ENCODE data around the gene TGM2. TPM values are rescaled to one million over a fixed set of nuclear protein-coding genes. Genes with fewer than 3 reads are reported as not detected.

TGM2 gene
- total and polyA plus RNA-seq, 2 donors (not counting 3 experiments of a cell fraction or from before 2014, with no cell fraction given): 861 to 868 TPM

- Histone ChIP-seq H2AFZ (ENCODE audit: low read depth, low read length) (peak overlapping the region; percentile 65), H3K9me3 (replicated peaks; ENCODE audit: control insufficient read depth, insufficient read depth, low read length) (no peaks in the 10 kb centered on the region), H3K27ac (ENCODE audit: insufficient read depth, low read depth, low read length) (no peak overlapping the region), H3K4me1 (ENCODE audit: control insufficient read depth, extremely low read depth, insufficient read depth, low read length) (peaks cover 31% of the 10 kb centered on the region), H3K27me3 (ENCODE audit: control insufficient read depth in 2 of 2, insufficient read depth in 2 of 2, low read length in 2 of 2) (no peaks in the 10 kb centered on the region), H3K4me2 (ENCODE audit: insufficient read depth, low read length) (peak overlapping the region; percentile 47), H3K4me3 (replicated peaks in 1 of 3; ENCODE audit: insufficient read depth in 1 of 3, low read depth in 1 of 3, low read length in 3 of 3) (no peak overlapping the region), H3K79me2 (ENCODE audit: control insufficient read depth, insufficient read depth, low read length) (no peaks in the 10 kb centered on the region), H4K20me1 (replicated peaks; ENCODE audit: control insufficient read depth, extremely low read depth, insufficient read depth, low read length) (no peaks in the 10 kb centered on the region), H3K36me3 (ENCODE audit: control insufficient read depth in 2 of 2, extremely low read depth in 1 of 2, insufficient read depth in 2 of 2, low read length in 2 of 2) (no peaks in the 10 kb centered on the region), H3K9ac (replicated peaks; ENCODE audit: extremely low read depth, insufficient read depth, low read length) (no peak overlapping the region), H3K9me1 (replicated peaks; ENCODE audit: control insufficient read depth, extremely low read depth, insufficient read depth, low read length) (no peaks in the 10 kb centered on the region)
- FAIRE-seq: peak; percentile 74
- CTCF ChIA-PET: interaction anchor here (0.7 to 8.8 kb wide), 15 partner anchors 11 to 235 kb away, joined by 3 to 156 read pairs (median 4); no protein-coding TSS in a partner anchor
- TF ChIP-seq POLR2AphosphoS5 (IDR thresholded peaks at IDR 0.05; ENCODE audit: insufficient read depth, low read depth, low read length) (peak; percentile 61), MYC (IDR thresholded peaks at IDR 0.05; ENCODE audit: low read depth, low read length) (no peak), FOS (IDR thresholded peaks at IDR 0.05; ENCODE audit: borderline replicate concordance, insufficient read depth, low read length) (peak; percentile 74)
- BruUV-seq (replicated peaks): no TSS peak
- intact Hi-C loops (cut with micrococcal nuclease) (no loop called here), dilution Hi-C loops (cut with MboI; ENCODE audit: extremely low pct_ligation_motif_present, low sequenced_read_pairs) (no loop called here)
- peak; percentile 71 for DNase-seq (ENCODE audit: low read depth, low spot score)
- POLR2A ChIA-PET: no interaction called here
These were observed 8.4 kb upstream of the TGM2 start for GRCh38 chr20:38173237-38174156.

GRCh38 chr20:38172408-38172807 is 7.3 kb upstream of the TGM2 start:
- no TSS peak for BruUV-seq (replicated peaks)
- intact Hi-C loops (cut with micrococcal nuclease): no loop called here

More at GRCh38 chr20:38172408-38172807, 7.3 kb upstream of the TGM2 start:
- TF ChIP-seq JUN (IDR thresholded peaks at IDR 0.05; ENCODE audit: borderline replicate concordance, insufficient read depth, insufficient read length, low read depth): no peak
- no peak for TF ChIP-seq EZH2 (IDR thresholded peaks at IDR 0.05; ENCODE audit: borderline replicate concordance, low read depth, low read length, severe bottlenecking)
- no peak for TF ChIP-seq CTCF (IDR thresholded peaks at IDR 0.05; ENCODE audit: extremely low read depth in 1 of 2, insufficient read depth in 1 of 2, low read depth in 1 of 2, low read length in 2 of 2)
- TF ChIP-seq FOS (IDR thresholded peaks at IDR 0.05; ENCODE audit: borderline replicate concordance, insufficient read depth, low read length): no peak
- no peak for TF ChIP-seq GATA2 (IDR thresholded peaks at IDR 0.05; ENCODE audit: insufficient read depth, insufficient read length, low read depth, low read length)
- TF ChIP-seq MAX (IDR thresholded peaks at IDR 0.05; ENCODE audit: insufficient read depth, insufficient read length): no peak
- TF ChIP-seq POLR2AphosphoS5 (IDR thresholded peaks at IDR 0.05; ENCODE audit: insufficient read depth, low read depth, low read length): no peak
- no peak for TF ChIP-seq POLR2A (IDR thresholded peaks at IDR 0.05; ENCODE audit: low read depth, low read length)
- no peak for TF ChIP-seq MYC (IDR thresholded peaks at IDR 0.05; ENCODE audit: low read depth, low read length)
- Histone ChIP-seq H3K9ac (replicated peaks; ENCODE audit: extremely low read depth, insufficient read depth, low read length) (no peak overlapping the region), H3K9me3 (replicated peaks; ENCODE audit: control insufficient read depth, insufficient read depth, low read length) (no peaks in the 10 kb centered on the region), H3K36me3 (ENCODE audit: control insufficient read depth in 2 of 2, extremely low read depth in 1 of 2, insufficient read depth in 2 of 2, low read length in 2 of 2) (no peaks in the 10 kb centered on the region), H3K27me3 (ENCODE audit: control insufficient read depth in 2 of 2, insufficient read depth in 2 of 2, low read length in 2 of 2) (no peaks in the 10 kb centered on the region), H3K4me1 (ENCODE audit: control insufficient read depth, extremely low read depth, insufficient read depth, low read length) (peaks cover 42% of the 10 kb centered on the region), H3K4me3 (replicated peaks in 1 of 3; ENCODE audit: insufficient read depth in 1 of 3, low read depth in 1 of 3, low read length in 3 of 3) (no peak overlapping the region), H3K4me2 (ENCODE audit: insufficient read depth, low read length) (no peak overlapping the region), H3K79me2 (ENCODE audit: control insufficient read depth, insufficient read depth, low read length) (no peaks in the 10 kb centered on the region), H2AFZ (ENCODE audit: low read depth, low read length) (no peak overlapping the region), H3K9me1 (replicated peaks; ENCODE audit: control insufficient read depth, extremely low read depth, insufficient read depth, low read length) (no peaks in the 10 kb centered on the region), H4K20me1 (replicated peaks; ENCODE audit: control insufficient read depth, extremely low read depth, insufficient read depth, low read length) (no peaks in the 10 kb centered on the region), H3K27ac (ENCODE audit: insufficient read depth, low read depth, low read length) (no peak overlapping the region)
- POLR2A ChIA-PET: no interaction called here
- DNase-seq (ENCODE audit: low read depth, low spot score): peak; percentile 15
- CTCF ChIA-PET: interaction anchor here (1.0 to 8.8 kb wide), 11 partner anchors 12 to 236 kb away, joined by 3 to 156 read pairs (median 6); no protein-coding TSS in a partner anchor
- no peak for FAIRE-seq
- dilution Hi-C loops (cut with MboI; ENCODE audit: extremely low pct_ligation_motif_present, low sequenced_read_pairs): no loop called here
